HepG2 (cell line): ENCODE measurements around the gene ERC1. TPM values are rescaled to one million over a fixed set of nuclear protein-coding genes. Genes with fewer than 3 reads are reported as not detected.

ENCODE experiments used
- AHDC1 ChIP-seq: sonication (generic); formaldehyde crosslinking; IDR thresholded peaks from 2 replicates; pipeline ENCODE4 v1.5.1; 2020; ENCODE audit warnings: mild to moderate bottlenecking, missing genetic modification reagents, borderline replicate concordance
- CBX5 ChIP-seq: sonication (generic); formaldehyde crosslinking; IDR thresholded peaks from 2 replicates; pipeline ENCODE4 v1.4.0; 2020; ENCODE audit warnings: missing genetic modification reagents, borderline replicate concordance
- KAT2B ChIP-seq: fragments of 150-350 bp; IDR thresholded peaks from 2 replicates; pipeline ENCODE4 v1.6.1; 2014; ENCODE audit warnings: low read depth, low read length, borderline replicate concordance
- KLF16 ChIP-seq, 2 experiments: sonication (generic) in 1 of 2; formaldehyde crosslinking in 1 of 2; IDR thresholded peaks; 2 replicates each; pipeline versions ENCODE4 v1.6.1 to v1.8.0; 2016 to 2023; ENCODE audit warnings: missing genetic modification reagents in 2 of 2, missing compliant biosample characterization in 1 of 2
- KMT2B ChIP-seq: IDR thresholded peaks from 2 replicates; pipeline ENCODE4 v1.6.1; 2016; ENCODE audit warnings: missing genetic modification reagents, missing compliant biosample characterization
- REXO4 ChIP-seq: sonication (generic); formaldehyde crosslinking; IDR thresholded peaks from 2 replicates; pipeline ENCODE4 v1.8.0; 2022; ENCODE audit warnings: missing genetic modification reagents, mild to moderate bottlenecking, borderline replicate concordance
- TGIF2 ChIP-seq: IDR thresholded peaks from 2 replicates; pipeline ENCODE4 v1.6.1; 2016; ENCODE audit warnings: control low read depth, missing compliant biosample characterization
- ZBTB14 ChIP-seq: sonication (generic); formaldehyde crosslinking; IDR thresholded peaks from 2 replicates; pipeline ENCODE4 v1.4.0; 2020; ENCODE audit warnings: missing genetic modification reagents
- ZBTB49 ChIP-seq: sonication (generic); formaldehyde crosslinking; IDR thresholded peaks from 2 replicates; pipeline ENCODE4 v1.4.0; 2020; ENCODE audit warnings: missing genetic modification reagents, borderline replicate concordance
- ZMYM4 ChIP-seq: sonication (generic); formaldehyde crosslinking; IDR thresholded peaks from 2 replicates; pipeline ENCODE4 v1.8.1; 2023; ENCODE audit warnings: mild to moderate bottlenecking, missing genetic modification reagents
- ZNF644 ChIP-seq: IDR thresholded peaks from 2 replicates; pipeline ENCODE4 v1.6.1; 2016; ENCODE audit warnings: low read depth
- polyA plus RNA-seq, 8 experiments: library from polyadenylated mRNA; depleted of rRNA in 3 of 8; stranded (reverse) in 7 of 8; unstranded in 1 of 8; fragments of >200 nt; fragmentation: Illumina TruSeq in 4 of 8; extraction: Trizol in 4 of 8; gene quantifications; 2 replicates each; pipeline versions ENCODE4 v1.2.1 to v1.2.3, GENCODE V29; 2011 to 2016; ENCODE audit warnings: low read depth in 4 of 8, missing spikeins in 1 of 8, mixed read lengths in 1 of 8; ENCODE audit not compliant: insufficient read depth in 1 of 8
- total RNA-seq, 5 experiments: library from RNA; depleted of rRNA; stranded (reverse); fragments of >200 nt; fragmentation: Illumina TruSeq; extraction: Trizol; gene quantifications; 2 replicates each; pipeline ENCODE4 v1.2.3, GENCODE V29; 2016; ENCODE audit warnings: low read depth in 1 of 5
- TF ChIP-seq, protein P1 (sequence below): IDR thresholded peaks from 2 replicates; pipeline ENCODE4 v1.6.1; 2012; ENCODE audit warnings: inconsistent platforms
- TF ChIP-seq, protein P2 (sequence below): sonication (generic); formaldehyde crosslinking; IDR thresholded peaks from 2 replicates; pipeline ENCODE4 v1.8.0; 2022; ENCODE audit warnings: missing genetic modification reagents, mild to moderate bottlenecking, inconsistent platforms, borderline replicate concordance
- TF ChIP-seq, protein P3 (sequence below): sonication (generic); formaldehyde crosslinking; IDR thresholded peaks from 2 replicates; pipeline ENCODE4; 2020; ENCODE audit warnings: missing genetic modification reagents, mild to moderate bottlenecking, borderline replicate concordance

Gene ERC1
- total and polyA plus RNA-seq, 2 of the 13 experiments (the other 11 are each of a cell fraction or from before 2014, with no cell fraction given), result 6.1 to 12.4 TPM

GRCh38 chr12:1054117-1054870, 63.3 kb downstream of the ERC1 start (continued):
- TF ChIP-seq, protein P1, sequence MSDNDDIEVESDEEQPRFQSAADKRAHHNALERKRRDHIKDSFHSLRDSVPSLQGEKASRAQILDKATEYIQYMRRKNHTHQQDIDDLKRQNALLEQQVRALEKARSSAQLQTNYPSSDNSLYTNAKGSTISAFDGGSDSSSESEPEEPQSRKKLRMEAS, result 0 out of 2 replicates have a peak, but pooled peaks have one; percentile 32
- TF ChIP-seq KMT2B (CRISPR knock-in tag), result no peak
- no peak for TF ChIP-seq ZNF644 (CRISPR knock-in tag)
- TF ChIP-seq TGIF2, result peak; percentile 48; the same call in 1 of the 2 replicates
- TF ChIP-seq, protein P2, sequence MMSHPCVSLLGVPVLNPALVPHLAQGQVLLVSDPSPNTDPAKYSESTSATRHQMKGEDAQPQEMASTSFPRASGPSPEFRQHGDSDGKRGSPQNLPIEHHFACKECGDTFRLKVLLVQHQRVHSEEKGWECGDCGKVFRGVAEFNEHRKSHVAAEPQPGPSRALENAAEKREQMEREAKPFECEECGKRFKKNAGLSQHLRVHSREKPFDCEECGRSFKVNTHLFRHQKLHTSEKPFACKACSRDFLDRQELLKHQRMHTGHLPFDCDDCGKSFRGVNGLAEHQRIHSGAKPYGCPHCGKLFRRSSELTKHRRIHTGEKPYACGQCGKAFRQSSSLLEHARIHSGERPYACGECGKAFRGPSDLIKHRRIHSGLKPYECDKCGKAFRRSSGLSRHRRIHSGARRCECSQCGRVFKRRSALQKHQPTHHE, result no peak
- no peak for TF ChIP-seq REXO4 (CRISPR knock-in tag)
- no peak for TF ChIP-seq ZBTB14 (CRISPR knock-in tag)
- TF ChIP-seq KLF16 (CRISPR knock-in tag; IDR thresholded peaks at IDR 0.05), result 0 out of 4 replicates have a peak, but pooled peaks of 1 of the 2 experiments have one; percentile 20
- no peak for TF ChIP-seq CBX5 (CRISPR knock-in tag)
- TF ChIP-seq ZBTB49 (CRISPR knock-in tag), result no peak
- TF ChIP-seq AHDC1, result no peak
- peak; percentile 46; the same call in 1 of the 2 replicates for TF ChIP-seq KAT2B
- TF ChIP-seq, protein P3, sequence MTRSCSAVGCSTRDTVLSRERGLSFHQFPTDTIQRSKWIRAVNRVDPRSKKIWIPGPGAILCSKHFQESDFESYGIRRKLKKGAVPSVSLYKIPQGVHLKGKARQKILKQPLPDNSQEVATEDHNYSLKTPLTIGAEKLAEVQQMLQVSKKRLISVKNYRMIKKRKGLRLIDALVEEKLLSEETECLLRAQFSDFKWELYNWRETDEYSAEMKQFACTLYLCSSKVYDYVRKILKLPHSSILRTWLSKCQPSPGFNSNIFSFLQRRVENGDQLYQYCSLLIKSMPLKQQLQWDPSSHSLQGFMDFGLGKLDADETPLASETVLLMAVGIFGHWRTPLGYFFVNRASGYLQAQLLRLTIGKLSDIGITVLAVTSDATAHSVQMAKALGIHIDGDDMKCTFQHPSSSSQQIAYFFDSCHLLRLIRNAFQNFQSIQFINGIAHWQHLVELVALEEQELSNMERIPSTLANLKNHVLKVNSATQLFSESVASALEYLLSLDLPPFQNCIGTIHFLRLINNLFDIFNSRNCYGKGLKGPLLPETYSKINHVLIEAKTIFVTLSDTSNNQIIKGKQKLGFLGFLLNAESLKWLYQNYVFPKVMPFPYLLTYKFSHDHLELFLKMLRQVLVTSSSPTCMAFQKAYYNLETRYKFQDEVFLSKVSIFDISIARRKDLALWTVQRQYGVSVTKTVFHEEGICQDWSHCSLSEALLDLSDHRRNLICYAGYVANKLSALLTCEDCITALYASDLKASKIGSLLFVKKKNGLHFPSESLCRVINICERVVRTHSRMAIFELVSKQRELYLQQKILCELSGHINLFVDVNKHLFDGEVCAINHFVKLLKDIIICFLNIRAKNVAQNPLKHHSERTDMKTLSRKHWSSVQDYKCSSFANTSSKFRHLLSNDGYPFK, result no peak
- no peak for TF ChIP-seq ZMYM4 (CRISPR knock-in tag)
